Measurements from ENCODE around the gene EGFR. TPM values are rescaled to one million over a fixed set of nuclear protein-coding genes. Genes with fewer than 3 reads are reported as not detected.

Gene EGFR
- total RNA-seq, 1 donor from 2014 or later, result 19.4 TPM

- peaks cover 24% of the 10 kb centered on the region for H3K4me1 Mint-ChIP-seq
- no peak for DNase-seq (ENCODE audit: low spot score in 2 of 2, unreplicated experiment in 2 of 2)
- H3K27me3 Mint-ChIP-seq (ENCODE audit: low read depth), result no peaks in the 10 kb centered on the region
Measured at GRCh38 chr7:55043691-55044370, 25.0 kb downstream of the EGFR start.

GRCh38 chr7:55044371-55044717 is 25.5 kb downstream of the EGFR start:
- DNase-seq (ENCODE audit: low spot score in 2 of 2, unreplicated experiment in 2 of 2), result no peak
- Mint-ChIP-seq H3K4me3 (no peak overlapping the region), H3K27ac (peak overlapping the region; percentile 39), H3K27me3 (ENCODE audit: low read depth) (no peaks in the 10 kb centered on the region), H3K9me3 (no peaks in the 10 kb centered on the region), H3K36me3 (no peaks in the 10 kb centered on the region), H3K4me1 (peaks cover 24% of the 10 kb centered on the region)
- no peak for TF ChIP-seq CTCF (IDR thresholded peaks at IDR 0.05; ENCODE audit: unreplicated experiment)

More at GRCh38 chr7:55043691-55044370, 25.0 kb downstream of the EGFR start:
- TF ChIP-seq CTCF (IDR thresholded peaks at IDR 0.05; ENCODE audit: unreplicated experiment), result no peak
- H3K36me3 Mint-ChIP-seq, result no peaks in the 10 kb centered on the region
- no peak overlapping the region for H3K4me3 Mint-ChIP-seq
- peak overlapping the region; percentile 68 for H3K27ac Mint-ChIP-seq
- H3K9me3 Mint-ChIP-seq, result no peaks in the 10 kb centered on the region

GRCh38 chr7:55044791-55045190 is 26.0 kb downstream of the EGFR start:
- no peak for DNase-seq (ENCODE audit: low spot score in 2 of 2, unreplicated experiment in 2 of 2)
- no peak overlapping the region for H3K4me3 Mint-ChIP-seq
- no peak overlapping the region for H3K27ac Mint-ChIP-seq
- H3K4me1 Mint-ChIP-seq, result peaks cover 25% of the 10 kb centered on the region
- no peaks in the 10 kb centered on the region for H3K36me3 Mint-ChIP-seq
- no peaks in the 10 kb centered on the region for H3K27me3 Mint-ChIP-seq (ENCODE audit: low read depth)
- no peaks in the 10 kb centered on the region for H3K9me3 Mint-ChIP-seq
- no peak for TF ChIP-seq CTCF (IDR thresholded peaks at IDR 0.05; ENCODE audit: unreplicated experiment)

- Mint-ChIP-seq H3K36me3 (no peaks in the 10 kb centered on the region), H3K27me3 (ENCODE audit: low read depth) (no peaks in the 10 kb centered on the region), H3K27ac (no peak overlapping the region), H3K4me1 (peaks cover 19% of the 10 kb centered on the region), H3K4me3 (no peak overlapping the region), H3K9me3 (no peaks in the 10 kb centered on the region)
- no peak for DNase-seq (ENCODE audit: low spot score in 2 of 2, unreplicated experiment in 2 of 2)
- no peak for TF ChIP-seq CTCF (IDR thresholded peaks at IDR 0.05; ENCODE audit: unreplicated experiment)
Measured at GRCh38 chr7:55046582-55047342, 27.9 kb downstream of the EGFR start.

GRCh38 chr7:55048221-55048859 is 29.5 kb downstream of the EGFR start:
- Mint-ChIP-seq H3K9me3 (no peaks in the 10 kb centered on the region), H3K4me3 (no peak overlapping the region), H3K27ac (no peak overlapping the region), H3K36me3 (no peaks in the 10 kb centered on the region), H3K4me1 (peaks cover 21% of the 10 kb centered on the region), H3K27me3 (ENCODE audit: low read depth) (no peaks in the 10 kb centered on the region)
- no peak for TF ChIP-seq CTCF (IDR thresholded peaks at IDR 0.05; ENCODE audit: unreplicated experiment)
- no peak for DNase-seq (ENCODE audit: low spot score in 2 of 2, unreplicated experiment in 2 of 2)

All from mesothelial cell of epicardium (in vitro differentiated cells).